NCI-H2029 (cell line): Measurements from ENCODE around the gene ARL8A.
A peak's percentile ranks its signal among the peaks of the same experiment; 100 is the strongest.
"Not testable (repeated sequence)": the region's sequence is repeated elsewhere in the genome, so short reads cannot be mapped to it uniquely, and the experiment has no call there.

ENCODE experiments used
- DNase-seq: peaks from one replicate; lab custom pipeline; 2025; lab: John Stamatoyannopoulos, UW

ARL8A gene

GRCh38 chr1:202173993-202174392 is 29.5 kb upstream of the ARL8A start:
- DNase-seq, result no peak

GRCh38 chr1:202172015-202172355 is 27.4 kb upstream of the ARL8A start:
- DNase-seq, result no peak

GRCh38 chr1:202171292-202172014 is 26.9 kb upstream of the ARL8A start:
- DNase-seq, result no peak

- no peak for DNase-seq
These were observed 26.2 kb upstream of the ARL8A start for GRCh38 chr1:202170726-202171125.

- no peak for DNase-seq
These were observed 24.3 kb upstream of the ARL8A start for GRCh38 chr1:202168861-202169260.

GRCh38 chr1:202167708-202168415 is 23.3 kb upstream of the ARL8A start:
- peak; percentile 38 for DNase-seq

- not testable (repeated sequence) for DNase-seq
These were observed 22.5 kb upstream of the ARL8A start for GRCh38 chr1:202167054-202167453.

GRCh38 chr1:202165942-202166843 is 21.7 kb upstream of the ARL8A start:
- DNase-seq, result no peak

- no peak for DNase-seq
These were observed 20.9 kb upstream of the ARL8A start for GRCh38 chr1:202165267-202165941.

GRCh38 chr1:202164271-202165037 is 19.9 kb upstream of the ARL8A start:
- no peak for DNase-seq

GRCh38 chr1:202163281-202164270 is 19.0 kb upstream of the ARL8A start:
- DNase-seq, result no peak

- DNase-seq, result no peak
These were observed 18.1 kb upstream of the ARL8A start for GRCh38 chr1:202162418-202163280.

GRCh38 chr1:202162047-202162417 is 17.5 kb upstream of the ARL8A start:
- no peak for DNase-seq

- DNase-seq, result no peak
These were observed 16.9 kb upstream of the ARL8A start for GRCh38 chr1:202161151-202162046.

- no peak for DNase-seq
These were observed 15.9 kb upstream of the ARL8A start, which contains the start of gene PTPN7 for GRCh38 chr1:202160377-202160940. Gene PTPN7, minus strand, starts transcription at chr1:202160602. Its CDS starts 1,200 bp downstream, at chr1:202159402.

GRCh38 chr1:202159534-202160371 is 15.2 kb upstream of the ARL8A start:
- no peak for DNase-seq
